Breast epithelium (tissue), 3 donors: Measurements from ENCODE around the gene MAPK1IP1L.

Experiments used
- CTCF ChIP-seq, 3 donors: fragments of 450-650 bp; IDR thresholded peaks; one replicate each; pipeline ENCODE4 v1.5.1; 2016 to 2017; ENCODE audit warnings: antibody characterized with exemption in 3 of 3, mild to moderate bottlenecking in 3 of 3, moderate library complexity in 3 of 3
- POLR2A ChIP-seq: fragments of 450-650 bp; IDR thresholded peaks from one replicate; pipeline ENCODE4 v1.6.1; 2016; ENCODE audit warnings: antibody characterized with exemption, mild to moderate bottlenecking, moderate library complexity
- POLR2AphosphoS5 ChIP-seq, 3 donors: sonication (generic); formaldehyde crosslinking; IDR thresholded peaks; one replicate each; pipeline ENCODE4 v1.6.1; 2017; ENCODE audit warnings: antibody characterized with exemption in 3 of 3

GRCh38 chr14:55043528-55043927, 7.9 kb upstream of the MAPK1IP1L start:
- no peak for TF ChIP-seq CTCF (IDR thresholded peaks at IDR 0.05)
- TF ChIP-seq POLR2A = no peak
- TF ChIP-seq POLR2AphosphoS5 (IDR thresholded peaks at IDR 0.05) = no peak
